Endothelial cell of umbilical vein (primary cell): ENCODE measurements around the gene PTN. TPM values are rescaled to one million over a fixed set of nuclear protein-coding genes. Genes with fewer than 3 reads are reported as not detected.

Experiments
- BruUV-seq: library from RNA; stranded (reverse); fragments of 400-500 nt; replicated peaks from 2 replicates; lab custom pipeline; 2021; lab: Mats Ljungman, UMichigan
- CTCF ChIA-PET: fragments of 300-600, 350-600 bp; sonication (Branson Sonifier 250); formaldehyde crosslinking; loops from one replicate; lab custom pipeline; 2021; ENCODE audit warnings: antibody characterized with exemption, inconsistent platforms; lab: Charles Lee
- POLR2A ChIA-PET: fragments of 300-600, 350-600 bp; sonication (Branson Sonifier 250); formaldehyde crosslinking; loops from one replicate; lab custom pipeline; 2021; ENCODE audit warnings: antibody characterized with exemption, inconsistent platforms; lab: Charles Lee
- DNase-seq: peaks from one replicate; pipeline ENCODE4 v3.0.0-alpha.2; 2011; ENCODE audit warnings: low read depth, low spot score
- FAIRE-seq: peaks from 2 replicates; lab custom pipeline; 2011; peaks lifted over from hg19 to GRCh38; lab: Jason Lieb, UNC
- H2AFZ ChIP-seq: 2 replicates; pipeline ENCODE4 v1.6.0; 2012; ENCODE audit warnings: low read depth, low read length, control low read depth, inconsistent platforms
- H3K27ac ChIP-seq: 2 replicates; pipeline ENCODE4 v1.5.1; 2011; ENCODE audit warnings: low read depth, mild to moderate bottlenecking, control low read depth, low read length, moderate library complexity; ENCODE audit not compliant: insufficient read depth
- H3K27me3 ChIP-seq, 2 experiments: 2 replicates each; pipeline versions ENCODE4 v1.6.0 to v1.6.1; 2011; ENCODE audit warnings: low read length in 2 of 2, mixed read lengths in 1 of 2; ENCODE audit not compliant: control insufficient read depth in 2 of 2, insufficient read depth in 2 of 2
- H3K36me3 ChIP-seq, 2 experiments: 2 replicates in 1 of 2; 3 replicates in 1 of 2; pipeline ENCODE4 v1.5.1; 2011; ENCODE audit warnings: low read length in 2 of 2, mild to moderate bottlenecking in 1 of 2, moderate library complexity in 1 of 2; ENCODE audit not compliant: control insufficient read depth in 2 of 2, insufficient read depth in 2 of 2; ENCODE audit errors: extremely low read depth in 1 of 2
- H3K4me1 ChIP-seq: 3 replicates; pipeline ENCODE4 v1.5.1; 2011; ENCODE audit warnings: mild to moderate bottlenecking, low read length; ENCODE audit not compliant: control insufficient read depth, insufficient read depth; ENCODE audit errors: extremely low read depth
- H3K4me2 ChIP-seq: 2 replicates; pipeline ENCODE4 v1.6.1; 2011; ENCODE audit warnings: low read length, control low read depth, mixed read lengths; ENCODE audit not compliant: insufficient read depth
- H3K4me3 ChIP-seq, 3 experiments: fragments of 200-600 bp in 1 of 3; sonication (generic), shearing (Covaris generic) in 1 of 3; replicated peaks in 1 of 3; 2 replicates each; pipeline ENCODE4 v1.5.1; 2011 to 2016; ENCODE audit warnings: control low read depth in 3 of 3, low read length in 3 of 3, mild to moderate bottlenecking in 2 of 3, inconsistent platforms in 1 of 3, low read depth in 1 of 3, moderate library complexity in 1 of 3; ENCODE audit not compliant: insufficient read depth in 1 of 3
- H3K79me2 ChIP-seq: 2 replicates; pipeline ENCODE4 v1.6.0; 2012; ENCODE audit warnings: low read length, inconsistent platforms; ENCODE audit not compliant: control insufficient read depth, insufficient read depth
- H3K9ac ChIP-seq: replicated peaks from 2 replicates; pipeline ENCODE3; 2011; ENCODE audit warnings: low read length, control low read depth; ENCODE audit not compliant: insufficient read depth; ENCODE audit errors: extremely low read depth
- H3K9me1 ChIP-seq: replicated peaks from 3 replicates; pipeline ENCODE4 v1.6.0; 2011; ENCODE audit warnings: mild to moderate bottlenecking, low read length; ENCODE audit not compliant: control insufficient read depth, insufficient read depth; ENCODE audit errors: extremely low read depth
- H3K9me3 ChIP-seq: replicated peaks from 2 replicates; pipeline ENCODE4 v1.5.1; 2012; ENCODE audit warnings: low read length, inconsistent platforms; ENCODE audit not compliant: control insufficient read depth, insufficient read depth
- H4K20me1 ChIP-seq: replicated peaks from 2 replicates; pipeline ENCODE3; 2011; ENCODE audit warnings: mild to moderate bottlenecking, low read length; ENCODE audit not compliant: control insufficient read depth, insufficient read depth; ENCODE audit errors: extremely low read depth
- EZH2 ChIP-seq: IDR thresholded peaks from 2 replicates; pipeline ENCODE4 v1.6.1; 2012; ENCODE audit warnings: borderline replicate concordance, low read depth, mild to moderate bottlenecking, moderate library complexity, low read length, inconsistent platforms; ENCODE audit not compliant: severe bottlenecking
- FOS ChIP-seq: IDR thresholded peaks from 2 replicates; pipeline ENCODE4 v1.6.1; 2011; ENCODE audit warnings: mild to moderate bottlenecking, low read length, moderate library complexity, borderline replicate concordance; ENCODE audit not compliant: insufficient read depth
- GATA2 ChIP-seq: IDR thresholded peaks from 2 replicates; pipeline ENCODE4 v1.7.0; 2011; ENCODE audit warnings: low read depth, mild to moderate bottlenecking, moderate library complexity, mixed read lengths, low read length; ENCODE audit not compliant: insufficient read length, insufficient read depth
- JUN ChIP-seq: IDR thresholded peaks from 2 replicates; pipeline ENCODE4 v1.6.1; 2011; ENCODE audit warnings: borderline replicate concordance, low read depth; ENCODE audit not compliant: insufficient read length, insufficient read depth
- MYC ChIP-seq: IDR thresholded peaks from one replicate; pipeline ENCODE4 v1.6.1; 2011; ENCODE audit warnings: mild to moderate bottlenecking, low read depth, low read length
- POLR2A ChIP-seq: IDR thresholded peaks from 2 replicates; pipeline ENCODE4 v1.6.1; 2012; ENCODE audit warnings: low read depth, mild to moderate bottlenecking, control low read depth, low read length
- POLR2AphosphoS5 ChIP-seq: IDR thresholded peaks from 2 replicates; pipeline ENCODE4 v1.6.1; 2012; ENCODE audit warnings: low read depth, mild to moderate bottlenecking, control low read depth, low read length, moderate library complexity; ENCODE audit not compliant: insufficient read depth
- dilution Hi-C: fragments of 300-500 bp; cut with MboI; formaldehyde crosslinking; loops from one replicate; pipeline ENCODE4 v1.15.0; 2019; ENCODE audit warnings: low sequenced_read_pairs; ENCODE audit not compliant: extremely low pct_ligation_motif_present
- intact Hi-C: fragments of 100-400 bp; cut with micrococcal nuclease; formaldehyde crosslinking; loops from one replicate; pipeline ENCODE4 v1.10.0; 2022
- polyA plus RNA-seq, 4 experiments: library from polyadenylated mRNA; depleted of rRNA in 3 of 4; stranded (reverse) in 3 of 4; unstranded in 1 of 4; fragments of >200 nt; gene quantifications; 2 replicates each; pipeline versions ENCODE4 v1.2.1 to v1.2.3, GENCODE V29; 2011 to 2012; ENCODE audit warnings: missing spikeins in 1 of 4
- total RNA-seq: library from RNA; stranded (reverse); gene quantifications from 2 replicates; pipeline ENCODE4 v1.2.3, GENCODE V29; 2021
- TF ChIP-seq, protein P1 (sequence below), 2 donors: IDR thresholded peaks; 1 replicate in 1 of 2; 2 replicates in 1 of 2; pipeline ENCODE4 v1.5.1; 2011; ENCODE audit warnings: low read length in 2 of 2, mild to moderate bottlenecking in 2 of 2, moderate library complexity in 2 of 2, control low read depth in 1 of 2, inconsistent platforms in 1 of 2, low read depth in 1 of 2; ENCODE audit not compliant: insufficient read depth in 1 of 2; ENCODE audit errors: extremely low read depth in 1 of 2
- TF ChIP-seq, protein P2 (sequence below): IDR thresholded peaks from 2 replicates; pipeline ENCODE4 v1.6.1; 2011; ENCODE audit not compliant: insufficient read depth, insufficient read length

PTN gene
- total and polyA plus RNA-seq, 2 donors (not counting 3 experiments of a cell fraction or from before 2014, with no cell fraction given): 0.07 TPM; not detected in 1

DNA sequence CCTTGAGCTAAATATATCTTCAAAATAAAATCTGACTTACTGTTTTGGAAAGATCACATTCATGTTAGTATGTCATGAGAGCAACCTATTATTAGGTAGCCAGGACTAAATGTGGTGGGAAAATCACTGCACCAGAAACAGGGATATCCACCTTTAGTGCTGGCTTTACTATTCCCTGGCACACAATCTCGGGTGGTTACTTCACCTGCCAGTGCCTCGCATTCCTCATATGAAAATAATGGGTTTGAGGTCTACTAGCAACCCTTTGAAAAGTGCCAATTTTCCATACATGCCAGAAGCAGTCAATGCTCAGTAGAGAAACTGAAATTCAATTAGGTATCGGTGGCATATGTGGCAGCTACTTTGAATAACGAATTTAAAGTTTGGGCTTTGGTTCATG lies 36.8 kb downstream of the PTN start:
- Histone ChIP-seq H3K4me1 (no peaks in the 10 kb centered on the region), H3K9me3 (no peaks in the 10 kb centered on the region), H3K27me3 (no peaks in the 10 kb centered on the region), H2AFZ (no peak overlapping the region), H4K20me1 (no peaks in the 10 kb centered on the region), H3K79me2 (no peaks in the 10 kb centered on the region), H3K9me1 (no peaks in the 10 kb centered on the region), H3K27ac (no peak overlapping the region), H3K4me3 (no peak overlapping the region), H3K36me3 (no peaks in the 10 kb centered on the region), H3K9ac (no peak overlapping the region), H3K4me2 (no peak overlapping the region)
- ChIA-PET POLR2A (no interaction called here), CTCF (no interaction called here)
- TF ChIP-seq MYC: no peak
- TF ChIP-seq, protein P1, sequence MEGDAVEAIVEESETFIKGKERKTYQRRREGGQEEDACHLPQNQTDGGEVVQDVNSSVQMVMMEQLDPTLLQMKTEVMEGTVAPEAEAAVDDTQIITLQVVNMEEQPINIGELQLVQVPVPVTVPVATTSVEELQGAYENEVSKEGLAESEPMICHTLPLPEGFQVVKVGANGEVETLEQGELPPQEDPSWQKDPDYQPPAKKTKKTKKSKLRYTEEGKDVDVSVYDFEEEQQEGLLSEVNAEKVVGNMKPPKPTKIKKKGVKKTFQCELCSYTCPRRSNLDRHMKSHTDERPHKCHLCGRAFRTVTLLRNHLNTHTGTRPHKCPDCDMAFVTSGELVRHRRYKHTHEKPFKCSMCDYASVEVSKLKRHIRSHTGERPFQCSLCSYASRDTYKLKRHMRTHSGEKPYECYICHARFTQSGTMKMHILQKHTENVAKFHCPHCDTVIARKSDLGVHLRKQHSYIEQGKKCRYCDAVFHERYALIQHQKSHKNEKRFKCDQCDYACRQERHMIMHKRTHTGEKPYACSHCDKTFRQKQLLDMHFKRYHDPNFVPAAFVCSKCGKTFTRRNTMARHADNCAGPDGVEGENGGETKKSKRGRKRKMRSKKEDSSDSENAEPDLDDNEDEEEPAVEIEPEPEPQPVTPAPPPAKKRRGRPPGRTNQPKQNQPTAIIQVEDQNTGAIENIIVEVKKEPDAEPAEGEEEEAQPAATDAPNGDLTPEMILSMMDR (IDR thresholded peaks at IDR 0.05; ENCODE audit: extremely low read depth in 1 of 2, insufficient read depth in 1 of 2, low read depth in 1 of 2, low read length in 2 of 2): no peak
- TF ChIP-seq EZH2: no peak
- DNase-seq (no peak), FAIRE-seq (no peak)
- intact Hi-C loops (no loop called here), dilution Hi-C loops (no loop called here)
- no TSS peak for BruUV-seq

DNA sequence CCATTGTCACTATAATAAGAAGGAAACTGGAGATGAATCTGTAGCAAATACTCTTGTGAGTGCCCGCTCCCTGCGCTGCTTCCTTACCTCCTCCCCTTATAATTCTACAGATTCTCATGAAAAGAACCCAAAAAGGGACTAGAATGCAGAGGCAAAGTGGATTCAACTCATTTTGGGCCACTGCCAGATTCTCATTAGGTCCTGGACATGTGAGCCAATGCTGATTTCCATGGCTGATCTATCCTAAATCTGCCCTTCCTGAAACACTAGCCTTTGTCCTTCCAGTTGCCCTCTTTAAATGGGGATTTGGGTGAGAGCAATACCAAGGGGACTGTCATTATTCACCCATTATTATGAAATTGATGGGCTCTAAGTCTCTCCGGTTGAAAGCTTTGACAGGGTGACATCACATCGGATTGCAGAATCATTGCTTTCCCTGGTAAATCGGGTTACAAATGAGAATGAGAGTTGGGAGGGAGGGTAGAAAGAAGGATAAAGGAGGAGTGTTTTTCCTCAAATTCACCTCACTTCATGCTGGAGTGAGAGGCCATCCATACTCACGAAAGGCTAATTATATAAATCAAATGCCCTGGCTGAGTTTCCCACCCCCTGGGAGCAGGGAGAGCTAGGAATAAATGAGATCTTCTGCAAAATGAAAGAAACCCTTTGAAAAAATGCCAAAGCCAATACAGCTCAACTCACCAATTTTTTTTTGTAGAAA lies 37.5 kb downstream of the PTN start:
- no TSS peak for BruUV-seq
- no peaks in the 10 kb centered on the region for H3K9me1 ChIP-seq
- H3K4me3 ChIP-seq: no peak overlapping the region
- no peak overlapping the region for H3K27ac ChIP-seq
- POLR2A ChIA-PET: no interaction called here
- CTCF ChIA-PET: no interaction called here
- no peak for FAIRE-seq
- H3K9ac ChIP-seq: no peak overlapping the region
- no peak for DNase-seq
- no peak overlapping the region for H3K4me2 ChIP-seq
- H3K79me2 ChIP-seq: no peaks in the 10 kb centered on the region
- H3K27me3 ChIP-seq: no peaks in the 10 kb centered on the region
- no peak overlapping the region for H2AFZ ChIP-seq
- intact Hi-C loops: no loop called here
- no peaks in the 10 kb centered on the region for H3K36me3 ChIP-seq
- no peaks in the 10 kb centered on the region for H4K20me1 ChIP-seq
- H3K4me1 ChIP-seq: no peaks in the 10 kb centered on the region
- no peaks in the 10 kb centered on the region for H3K9me3 ChIP-seq
- TF ChIP-seq POLR2A (no peak), EZH2 (no peak), MYC (no peak), FOS (no peak), POLR2AphosphoS5 (no peak), JUN (no peak), GATA2 (no peak)
- TF ChIP-seq, protein P1 (IDR thresholded peaks at IDR 0.05; ENCODE audit: extremely low read depth in 1 of 2, insufficient read depth in 1 of 2, low read depth in 1 of 2, low read length in 2 of 2): no peak
- TF ChIP-seq, protein P2, sequence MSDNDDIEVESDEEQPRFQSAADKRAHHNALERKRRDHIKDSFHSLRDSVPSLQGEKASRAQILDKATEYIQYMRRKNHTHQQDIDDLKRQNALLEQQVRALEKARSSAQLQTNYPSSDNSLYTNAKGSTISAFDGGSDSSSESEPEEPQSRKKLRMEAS: no peak
- dilution Hi-C loops: no loop called here
